ENCODE data around the gene CRYBB2. TPM values are rescaled to one million over a fixed set of nuclear protein-coding genes. Genes with fewer than 3 reads are reported as not detected.
"Not testable (repeated sequence)": the region's sequence is repeated elsewhere in the genome, so short reads cannot be mapped to it uniquely, and the experiment has no call there.

CRYBB2 gene
- total RNA-seq, 4 donors from 2014 or later, result 0.45 TPM; not detected in 3

GRCh38 chr22:25237503-25237902, 18.1 kb downstream of the CRYBB2 start:
- WGBS, 2 donors, result 89 to 94% methylated on average over 4 of the region's 4 CpGs
- no peaks in the 10 kb centered on the region for H3K9me3 ChIP-seq
- H3K27me3 ChIP-seq, result no peaks in the 10 kb centered on the region
- DNase-seq, result no peak
- no peak overlapping the region for H3K27ac ChIP-seq
- TF ChIP-seq CTCF (IDR thresholded peaks at IDR 0.05), result no peak
- TF ChIP-seq POLR2A (IDR thresholded peaks at IDR 0.05), result no peak
- peaks cover 0 to 6% of the 10 kb centered on the region in 2 donors for H3K4me1 ChIP-seq
- no peaks in the 10 kb centered on the region for H3K36me3 ChIP-seq
- intact Hi-C loops (cut with DNase I), result loop anchor here (10.0 kb wide), 1 partner anchor 537 kb away; no protein-coding TSS in a partner anchor
- no peak overlapping the region for H3K4me3 ChIP-seq (replicated peaks in 1 of 3)

- intact Hi-C loops (cut with DNase I), result loop anchor here (10.0 kb wide), 1 partner anchor 537 kb away; no protein-coding TSS in a partner anchor
- H3K27me3 ChIP-seq, result not testable (repeated sequence)
These were observed 18.6 kb downstream of the CRYBB2 start for GRCh38 chr22:25238058-25238457.

GRCh38 chr22:25255169-25255568, 35.7 kb downstream of the CRYBB2 start:
- H3K27ac ChIP-seq; intact Hi-C loops (cut with DNase I); H3K9me3 ChIP-seq; H3K27me3 ChIP-seq; DNase-seq; H3K36me3 ChIP-seq; H3K4me1 ChIP-seq; H3K4me3 ChIP-seq (replicated peaks in 1 of 3): not testable (repeated sequence)
- WGBS, 2 donors, result 69 to 92% methylated on average over 1 of the region's 1 CpG

More at GRCh38 chr22:25238058-25238457, 18.6 kb downstream of the CRYBB2 start:
- not testable (repeated sequence) for DNase-seq; H3K27ac ChIP-seq; H3K9me3 ChIP-seq; H3K36me3 ChIP-seq; H3K4me3 ChIP-seq (replicated peaks in 1 of 3); H3K4me1 ChIP-seq
- WGBS, 2 donors, result 75 to 80% methylated on average over 9 of the region's 9 CpGs

GRCh38 chr22:25267567-25267966, 48.1 kb downstream of the CRYBB2 start:
- WGBS, 2 donors, result 74 to 82% methylated on average over 4 of the region's 4 CpGs

GRCh38 chr22:25268902-25269301, 49.5 kb downstream of the CRYBB2 start:
- H3K4me1 ChIP-seq; H3K9me3 ChIP-seq; intact Hi-C loops (cut with DNase I); H3K27me3 ChIP-seq; H3K4me3 ChIP-seq (replicated peaks in 1 of 3); H3K27ac ChIP-seq; DNase-seq; H3K36me3 ChIP-seq: not testable (repeated sequence)
- WGBS, 2 donors, result 83 to 100% methylated on average over 1 of the region's 1 CpG

More at GRCh38 chr22:25267567-25267966, 48.1 kb downstream of the CRYBB2 start:
- DNase-seq; H3K4me1 ChIP-seq; H3K27ac ChIP-seq; H3K36me3 ChIP-seq; H3K27me3 ChIP-seq; H3K9me3 ChIP-seq; H3K4me3 ChIP-seq (replicated peaks in 1 of 3); intact Hi-C loops (cut with DNase I): not testable (repeated sequence)

GRCh38 chr22:25270061-25270460, 50.6 kb downstream of the CRYBB2 start:
- H3K4me3 ChIP-seq (replicated peaks in 1 of 3); DNase-seq; H3K27ac ChIP-seq; H3K4me1 ChIP-seq; H3K27me3 ChIP-seq; intact Hi-C loops (cut with DNase I); H3K9me3 ChIP-seq; H3K36me3 ChIP-seq: not testable (repeated sequence)
- 50 to 65% methylated on average over 2 of the region's 2 CpGs for WGBS, 2 donors

GRCh38 chr22:25273231-25273630, 53.8 kb downstream of the CRYBB2 start:
- intact Hi-C loops (cut with DNase I); H3K27me3 ChIP-seq; H3K4me3 ChIP-seq (replicated peaks in 1 of 3); H3K9me3 ChIP-seq; H3K27ac ChIP-seq; H3K36me3 ChIP-seq; DNase-seq; H3K4me1 ChIP-seq: not testable (repeated sequence)
- 83 to 87% methylated on average over 4 of the region's 4 CpGs for WGBS, 2 donors

GRCh38 chr22:25273928-25274327, 54.5 kb downstream of the CRYBB2 start:
- H3K9me3 ChIP-seq; H3K27ac ChIP-seq; H3K27me3 ChIP-seq; H3K36me3 ChIP-seq; H3K4me1 ChIP-seq; DNase-seq; H3K4me3 ChIP-seq (replicated peaks in 1 of 3); intact Hi-C loops (cut with DNase I): not testable (repeated sequence)
- WGBS, 2 donors, result 84 to 92% methylated on average over 3 of the region's 3 CpGs

GRCh38 chr22:25280118-25280517, 60.7 kb downstream of the CRYBB2 start:
- WGBS, 2 donors, result 57 to 74% methylated on average over 2 of the region's 2 CpGs
- H3K27ac ChIP-seq; H3K4me3 ChIP-seq (replicated peaks in 1 of 3); intact Hi-C loops (cut with DNase I); H3K9me3 ChIP-seq; DNase-seq; H3K36me3 ChIP-seq: not testable (repeated sequence)
- peaks cover 25% of the 10 kb centered on the region for H3K27me3 ChIP-seq
- H3K4me1 ChIP-seq, result peaks cover 0 to 10% of the 10 kb centered on the region in 2 donors

Small RNA genes within 50 kb of the gene (small RNA-seq; reads per million reads assigned to genes)
- gene Z99916.2, result not detected

Other genes starting within 250 kb of the CRYBB2 start
- not detected for gene CRYBB3, start 19.8 kb upstream of the CRYBB2 start, total RNA-seq